HepG2 (cell line): ENCODE results near the gene SLC34A3. TPM values are rescaled to one million over a fixed set of nuclear protein-coding genes. Genes with fewer than 3 reads are reported as not detected.

ENCODE experiments used
- ATRX ChIP-seq: sonication (generic); formaldehyde crosslinking; IDR thresholded peaks from 2 replicates; pipeline ENCODE4 v1.4.0; 2020; ENCODE audit warnings: missing genetic modification reagents, borderline replicate concordance
- CREM ChIP-seq, 2 experiments: sonication (generic) in 1 of 2; formaldehyde crosslinking in 1 of 2; IDR thresholded peaks; 2 replicates each; pipeline versions ENCODE4 v1.4.0 to v1.6.1; 2016 to 2020; ENCODE audit warnings: antibody characterized with exemption in 1 of 2, mild to moderate bottlenecking in 1 of 2, missing genetic modification reagents in 1 of 2
- DMTF1 ChIP-seq: sonication (generic); formaldehyde crosslinking; IDR thresholded peaks from 2 replicates; pipeline ENCODE4 v1.4.0; 2020; ENCODE audit warnings: mild to moderate bottlenecking, missing genetic modification reagents
- IRF1 ChIP-seq: sonication (generic); formaldehyde crosslinking; IDR thresholded peaks from 2 replicates; pipeline ENCODE4 v1.4.0; 2020; ENCODE audit warnings: low read depth, mild to moderate bottlenecking, missing genetic modification reagents
- IRF2 ChIP-seq: IDR thresholded peaks from 2 replicates; pipeline ENCODE4 v1.6.1; 2018; ENCODE audit warnings: missing genetic modification reagents, missing compliant biosample characterization
- IRF9 ChIP-seq: sonication (generic); formaldehyde crosslinking; IDR thresholded peaks from 2 replicates; pipeline ENCODE4 v1.8.0; 2022; ENCODE audit warnings: missing genetic modification reagents, mild to moderate bottlenecking, borderline replicate concordance
- KLF6 ChIP-seq: IDR thresholded peaks from 2 replicates; pipeline ENCODE4 v1.8.0; 2016; ENCODE audit warnings: missing biosample characterization, missing genetic modification reagents
- MXD4 ChIP-seq: IDR thresholded peaks from 2 replicates; pipeline ENCODE4 v1.6.1; 2016; ENCODE audit warnings: mild to moderate bottlenecking, missing biosample characterization, missing genetic modification reagents
- NFATC3 ChIP-seq: sonication (generic); formaldehyde crosslinking; IDR thresholded peaks from 2 replicates; pipeline ENCODE4 v1.5.1; 2020; ENCODE audit warnings: mild to moderate bottlenecking, missing genetic modification reagents
- SIN3A ChIP-seq: IDR thresholded peaks from 2 replicates; pipeline ENCODE4 v1.6.1; 2011; ENCODE audit warnings: low read depth, mild to moderate bottlenecking, control low read depth, low read length, borderline replicate concordance
- SOX6 ChIP-seq, 2 experiments: fragments of 450-650 bp in 1 of 2; sonication (generic) in 1 of 2; formaldehyde crosslinking in 1 of 2; IDR thresholded peaks; 2 replicates each; pipeline versions ENCODE4 v1.4.0 to v1.6.1; 2017 to 2020; ENCODE audit warnings: antibody characterized with exemption in 1 of 2, mild to moderate bottlenecking in 1 of 2, missing genetic modification reagents in 1 of 2
- TAF1 ChIP-seq: sonication (generic); formaldehyde crosslinking; IDR thresholded peaks from 2 replicates; pipeline ENCODE4 v1.4.0; 2020; ENCODE audit warnings: missing genetic modification reagents
- UBTF ChIP-seq: sonication (generic); formaldehyde crosslinking; IDR thresholded peaks from 2 replicates; pipeline ENCODE4 v1.4.0; 2020; ENCODE audit warnings: mild to moderate bottlenecking, missing genetic modification reagents
- ZNF362 ChIP-seq: sonication (generic); formaldehyde crosslinking; IDR thresholded peaks from 2 replicates; pipeline ENCODE4 v1.4.0; 2020; ENCODE audit warnings: missing genetic modification reagents, mild to moderate bottlenecking, borderline replicate concordance
- ZNF513 ChIP-seq: sonication (generic); formaldehyde crosslinking; conservative IDR thresholded peaks from 2 replicates; pipeline ENCODE4 v1.5.0; 2020; ENCODE audit warnings: missing genetic modification reagents
- ZNF558 ChIP-seq: sonication (generic); formaldehyde crosslinking; IDR thresholded peaks from 2 replicates; pipeline ENCODE4 v1.9.0; 2022; ENCODE audit warnings: mild to moderate bottlenecking, missing genetic modification reagents, borderline replicate concordance
- polyA plus RNA-seq, 8 experiments: library from polyadenylated mRNA; depleted of rRNA in 3 of 8; stranded (reverse) in 7 of 8; unstranded in 1 of 8; fragments of >200 nt; fragmentation: Illumina TruSeq in 4 of 8; extraction: Trizol in 4 of 8; gene quantifications; 2 replicates each; pipeline versions ENCODE4 v1.2.1 to v1.2.3, GENCODE V29; 2011 to 2016; ENCODE audit warnings: low read depth in 4 of 8, missing spikeins in 1 of 8, mixed read lengths in 1 of 8; ENCODE audit not compliant: insufficient read depth in 1 of 8
- total RNA-seq, 5 experiments: library from RNA; depleted of rRNA; stranded (reverse); fragments of >200 nt; fragmentation: Illumina TruSeq; extraction: Trizol; gene quantifications; 2 replicates each; pipeline ENCODE4 v1.2.3, GENCODE V29; 2016; ENCODE audit warnings: low read depth in 1 of 5

The SLC34A3 gene
- total and polyA plus RNA-seq, 2 of the 13 experiments (the other 11 are each of a cell fraction or from before 2014, with no cell fraction given): 0.07 to 1.0 TPM

GRCh38 chr9:137229903-137230704, 597 bp upstream of the SLC34A3 start (continued):
- TF ChIP-seq DMTF1 (CRISPR knock-in tag): 0 out of 2 replicates have a peak, but pooled peaks have one; percentile 69
- TF ChIP-seq ZNF362 (CRISPR knock-in tag): 0 out of 2 replicates have a peak, but pooled peaks have one; percentile 14
- TF ChIP-seq ATRX (CRISPR knock-in tag): no peak
- peak; percentile 48; the same call in 1 of the 2 replicates for TF ChIP-seq IRF9 (CRISPR knock-in tag)
- TF ChIP-seq ZNF558 (CRISPR knock-in tag): 0 out of 2 replicates have a peak, but pooled peaks have one; percentile 43
- peak; percentile 72; the same call in 1 of the 2 replicates for TF ChIP-seq MXD4 (CRISPR knock-in tag)
- peak; percentile 82 for TF ChIP-seq UBTF (CRISPR knock-in tag)
- TF ChIP-seq ZNF513 (CRISPR knock-in tag): no peak
- TF ChIP-seq IRF1 (CRISPR knock-in tag): no peak
- TF ChIP-seq SOX6 (IDR thresholded peaks at IDR 0.05): no peak
- peak; percentile 44; the same call in 1 of the 2 replicates for TF ChIP-seq SOX6 (CRISPR knock-in tag; IDR thresholded peaks at IDR 0.05)
- TF ChIP-seq NFATC3: no peak
- no peak for TF ChIP-seq KLF6 (CRISPR knock-in tag)
- 0 out of 2 replicates have a peak, but pooled peaks have one; percentile 21 for TF ChIP-seq SIN3A
- peak; percentile 46; the same call in 1 of the 2 replicates for TF ChIP-seq TAF1 (CRISPR knock-in tag)
- TF ChIP-seq CREM (IDR thresholded peaks at IDR 0.05): peak; percentile 65; the same call in 1 of the 2 replicates
- TF ChIP-seq CREM (CRISPR knock-in tag; IDR thresholded peaks at IDR 0.05): no peak
- TF ChIP-seq IRF2 (CRISPR knock-in tag): peak; percentile 22; the same call in 1 of the 2 replicates
